ENCODE measurements around the gene LHX2.

DNA sequence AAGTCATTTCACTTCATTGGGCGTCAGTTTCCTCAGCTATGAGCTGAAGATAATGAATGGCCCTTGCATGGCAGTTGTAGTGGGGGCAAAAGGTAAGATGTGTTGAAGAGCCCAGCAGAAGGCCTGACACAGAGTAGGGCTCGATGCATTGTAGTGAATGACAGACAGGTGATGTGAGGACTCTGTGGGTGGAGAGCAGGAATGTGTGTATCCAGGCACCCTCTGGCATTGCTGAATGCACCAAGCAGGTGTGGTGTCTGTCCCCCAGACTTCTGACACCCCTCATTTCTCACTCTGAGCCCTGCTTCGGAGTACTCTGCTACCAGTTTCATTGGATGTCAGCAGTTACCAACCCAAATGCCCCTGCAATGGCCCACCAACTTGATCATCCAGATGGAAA lies 22.4 kb downstream of the LHX2 start:
- TF ChIP-seq EZH2 (optimal IDR thresholded peaks at IDR 0.05; ENCODE audit: low read depth, low read length): no peak
- TF ChIP-seq, protein P1, sequence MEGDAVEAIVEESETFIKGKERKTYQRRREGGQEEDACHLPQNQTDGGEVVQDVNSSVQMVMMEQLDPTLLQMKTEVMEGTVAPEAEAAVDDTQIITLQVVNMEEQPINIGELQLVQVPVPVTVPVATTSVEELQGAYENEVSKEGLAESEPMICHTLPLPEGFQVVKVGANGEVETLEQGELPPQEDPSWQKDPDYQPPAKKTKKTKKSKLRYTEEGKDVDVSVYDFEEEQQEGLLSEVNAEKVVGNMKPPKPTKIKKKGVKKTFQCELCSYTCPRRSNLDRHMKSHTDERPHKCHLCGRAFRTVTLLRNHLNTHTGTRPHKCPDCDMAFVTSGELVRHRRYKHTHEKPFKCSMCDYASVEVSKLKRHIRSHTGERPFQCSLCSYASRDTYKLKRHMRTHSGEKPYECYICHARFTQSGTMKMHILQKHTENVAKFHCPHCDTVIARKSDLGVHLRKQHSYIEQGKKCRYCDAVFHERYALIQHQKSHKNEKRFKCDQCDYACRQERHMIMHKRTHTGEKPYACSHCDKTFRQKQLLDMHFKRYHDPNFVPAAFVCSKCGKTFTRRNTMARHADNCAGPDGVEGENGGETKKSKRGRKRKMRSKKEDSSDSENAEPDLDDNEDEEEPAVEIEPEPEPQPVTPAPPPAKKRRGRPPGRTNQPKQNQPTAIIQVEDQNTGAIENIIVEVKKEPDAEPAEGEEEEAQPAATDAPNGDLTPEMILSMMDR (IDR thresholded peaks at IDR 0.05; ENCODE audit: low read length): no peak
